Measurements from ENCODE around the gene HS6ST3.
"Not testable (repeated sequence)": the region's sequence is repeated elsewhere in the genome, so short reads cannot be mapped to it uniquely, and the experiment has no call there.

HS6ST3 gene

GRCh38 chr13:96112936-96113335, 23.0 kb downstream of the HS6ST3 start:
- no peak for TF ChIP-seq CTCF (IDR thresholded peaks at IDR 0.05; ENCODE audit: poor library complexity, severe bottlenecking)
- no peak for ATAC-seq (ENCODE audit: low read depth)
- H3K4me1 ChIP-seq (ENCODE audit: insufficient read depth, poor library complexity, severe bottlenecking): no peaks in the 10 kb centered on the region
- H3K36me3 ChIP-seq (ENCODE audit: low read depth): no peaks in the 10 kb centered on the region
- H3K27me3 ChIP-seq (ENCODE audit: insufficient read depth, poor library complexity, severe bottlenecking): no peaks in the 10 kb centered on the region
- DNase-seq (ENCODE audit: low spot score): no peak
- H3K4me3 ChIP-seq (ENCODE audit: severe bottlenecking): no peak overlapping the region
- no peaks in the 10 kb centered on the region for H3K9me3 ChIP-seq (ENCODE audit: severe bottlenecking)
- no peak overlapping the region for H3K27ac ChIP-seq (ENCODE audit: poor library complexity, severe bottlenecking)

- DNase-seq (ENCODE audit: low spot score); ATAC-seq (ENCODE audit: low read depth); H3K27me3 ChIP-seq (ENCODE audit: insufficient read depth, poor library complexity, severe bottlenecking); H3K9me3 ChIP-seq (ENCODE audit: severe bottlenecking); H3K4me1 ChIP-seq (ENCODE audit: insufficient read depth, poor library complexity, severe bottlenecking); H3K27ac ChIP-seq (ENCODE audit: poor library complexity, severe bottlenecking); H3K36me3 ChIP-seq (ENCODE audit: low read depth); H3K4me3 ChIP-seq (ENCODE audit: severe bottlenecking): not testable (repeated sequence)
These were observed 25.5 kb downstream of the HS6ST3 start for GRCh38 chr13:96115368-96115767.

- Histone ChIP-seq H3K9me3 (ENCODE audit: severe bottlenecking) (no peaks in the 10 kb centered on the region), H3K4me3 (ENCODE audit: severe bottlenecking) (no peak overlapping the region), H3K36me3 (ENCODE audit: low read depth) (no peaks in the 10 kb centered on the region), H3K27ac (ENCODE audit: poor library complexity, severe bottlenecking) (no peak overlapping the region), H3K4me1 (ENCODE audit: insufficient read depth, poor library complexity, severe bottlenecking) (no peaks in the 10 kb centered on the region), H3K27me3 (ENCODE audit: insufficient read depth, poor library complexity, severe bottlenecking) (no peaks in the 10 kb centered on the region)
- DNase-seq (ENCODE audit: low spot score) (no peak), ATAC-seq (ENCODE audit: low read depth) (no peak)
- TF ChIP-seq CTCF (IDR thresholded peaks at IDR 0.05; ENCODE audit: poor library complexity, severe bottlenecking): no peak
These were observed 30.0 kb downstream of the HS6ST3 start for GRCh38 chr13:96119921-96120320.

- Histone ChIP-seq H3K4me3 (ENCODE audit: severe bottlenecking) (no peak overlapping the region), H3K4me1 (ENCODE audit: insufficient read depth, poor library complexity, severe bottlenecking) (no peaks in the 10 kb centered on the region), H3K36me3 (ENCODE audit: low read depth) (no peaks in the 10 kb centered on the region), H3K27me3 (ENCODE audit: insufficient read depth, poor library complexity, severe bottlenecking) (no peaks in the 10 kb centered on the region), H3K9me3 (ENCODE audit: severe bottlenecking) (no peaks in the 10 kb centered on the region), H3K27ac (ENCODE audit: poor library complexity, severe bottlenecking) (no peak overlapping the region)
- ATAC-seq (ENCODE audit: low read depth) (no peak; the same call in 2 of the 3 replicates), DNase-seq (ENCODE audit: low spot score) (no peak)
- TF ChIP-seq CTCF (IDR thresholded peaks at IDR 0.05; ENCODE audit: poor library complexity, severe bottlenecking): no peak
These were observed 41.0 kb downstream of the HS6ST3 start for GRCh38 chr13:96130818-96131340.

- Histone ChIP-seq H3K27me3 (ENCODE audit: insufficient read depth, poor library complexity, severe bottlenecking) (no peaks in the 10 kb centered on the region), H3K36me3 (ENCODE audit: low read depth) (no peaks in the 10 kb centered on the region), H3K4me3 (ENCODE audit: severe bottlenecking) (no peak overlapping the region), H3K4me1 (ENCODE audit: insufficient read depth, poor library complexity, severe bottlenecking) (no peaks in the 10 kb centered on the region), H3K9me3 (ENCODE audit: severe bottlenecking) (no peaks in the 10 kb centered on the region), H3K27ac (ENCODE audit: poor library complexity, severe bottlenecking) (no peak overlapping the region)
- ATAC-seq (ENCODE audit: low read depth) (no peak), DNase-seq (ENCODE audit: low spot score) (no peak)
- peak; percentile 38 for TF ChIP-seq CTCF (IDR thresholded peaks at IDR 0.05; ENCODE audit: poor library complexity, severe bottlenecking)
These were observed 51.1 kb downstream of the HS6ST3 start for GRCh38 chr13:96141032-96141431.
